ENCODE measurements around the gene CDK5RAP3. TPM values are rescaled to one million over a fixed set of nuclear protein-coding genes. Genes with fewer than 3 reads are reported as not detected.
"Not testable (repeated sequence)": the region's sequence is repeated elsewhere in the genome, so short reads cannot be mapped to it uniquely, and the experiment has no call there.

The CDK5RAP3 gene
- total RNA-seq, 1 donor from 2014 or later = 251 TPM

- no peak for DNase-seq (ENCODE audit: low spot score in 2 of 2, unreplicated experiment in 2 of 2)
- Mint-ChIP-seq H3K27ac (no peak overlapping the region), H3K4me1 (peaks cover 8% of the 10 kb centered on the region), H3K9me3 (no peaks in the 10 kb centered on the region), H3K36me3 (peaks cover 22% of the 10 kb centered on the region), H3K27me3 (ENCODE audit: low read depth) (no peaks in the 10 kb centered on the region), H3K4me3 (no peak overlapping the region)
- TF ChIP-seq CTCF (IDR thresholded peaks at IDR 0.05; ENCODE audit: unreplicated experiment) = no peak
Observed at GRCh38 chr17:47929218-47930000, 41.5 kb upstream of the CDK5RAP3 start.

- Mint-ChIP-seq H3K27me3 (ENCODE audit: low read depth) (no peaks in the 10 kb centered on the region), H3K9me3 (no peaks in the 10 kb centered on the region), H3K4me1 (peaks cover 8% of the 10 kb centered on the region), H3K27ac (no peak overlapping the region), H3K36me3 (peaks cover 11% of the 10 kb centered on the region), H3K4me3 (no peak overlapping the region)
- DNase-seq (ENCODE audit: low spot score in 2 of 2, unreplicated experiment in 2 of 2) = no peak
- no peak for TF ChIP-seq CTCF (IDR thresholded peaks at IDR 0.05; ENCODE audit: unreplicated experiment)
Observed at GRCh38 chr17:47931848-47932247, 39.1 kb upstream of the CDK5RAP3 start.

- TF ChIP-seq CTCF (IDR thresholded peaks at IDR 0.05; ENCODE audit: unreplicated experiment) = no peak
- H3K27me3 Mint-ChIP-seq (ENCODE audit: low read depth) = no peaks in the 10 kb centered on the region
- H3K27ac Mint-ChIP-seq = no peak overlapping the region
- H3K4me3 Mint-ChIP-seq = no peak overlapping the region
- H3K9me3 Mint-ChIP-seq = no peaks in the 10 kb centered on the region
- no peaks in the 10 kb centered on the region for H3K4me1 Mint-ChIP-seq
- peaks cover 4% of the 10 kb centered on the region for H3K36me3 Mint-ChIP-seq
- no peak for DNase-seq (ENCODE audit: low spot score in 2 of 2, unreplicated experiment in 2 of 2)
Observed at GRCh38 chr17:47934856-47935255, 36.1 kb upstream of the CDK5RAP3 start.

- not testable (repeated sequence) for H3K4me3 Mint-ChIP-seq; H3K27me3 Mint-ChIP-seq (ENCODE audit: low read depth)
Observed at GRCh38 chr17:47935468-47935867, 35.4 kb upstream of the CDK5RAP3 start.

GRCh38 chr17:47935961-47936360, 35.0 kb upstream of the CDK5RAP3 start:
- DNase-seq (ENCODE audit: low spot score in 2 of 2, unreplicated experiment in 2 of 2) = no peak
- Mint-ChIP-seq H3K27me3 (ENCODE audit: low read depth) (no peaks in the 10 kb centered on the region), H3K4me1 (peaks cover 2% of the 10 kb centered on the region), H3K9me3 (no peaks in the 10 kb centered on the region), H3K4me3 (no peak overlapping the region), H3K36me3 (no peaks in the 10 kb centered on the region), H3K27ac (no peak overlapping the region)
- no peak for TF ChIP-seq CTCF (IDR thresholded peaks at IDR 0.05; ENCODE audit: unreplicated experiment)

More at GRCh38 chr17:47935468-47935867, 35.4 kb upstream of the CDK5RAP3 start:
- not testable (repeated sequence) for H3K4me1 Mint-ChIP-seq; DNase-seq (ENCODE audit: low spot score in 2 of 2, unreplicated experiment in 2 of 2); H3K36me3 Mint-ChIP-seq; H3K9me3 Mint-ChIP-seq; H3K27ac Mint-ChIP-seq

- DNase-seq (ENCODE audit: low spot score in 2 of 2, unreplicated experiment in 2 of 2) = no peak
- no peaks in the 10 kb centered on the region for H3K9me3 Mint-ChIP-seq
- H3K36me3 Mint-ChIP-seq = no peaks in the 10 kb centered on the region
- H3K4me3 Mint-ChIP-seq = no peak overlapping the region
- H3K27me3 Mint-ChIP-seq (ENCODE audit: low read depth) = no peaks in the 10 kb centered on the region
- no peak overlapping the region for H3K27ac Mint-ChIP-seq
- TF ChIP-seq CTCF (IDR thresholded peaks at IDR 0.05; ENCODE audit: unreplicated experiment) = no peak
- peaks cover 11% of the 10 kb centered on the region for H3K4me1 Mint-ChIP-seq
Observed at GRCh38 chr17:47937941-47938340, 33.0 kb upstream of the CDK5RAP3 start.

All from mesothelial cell of epicardium (in vitro differentiated cells).